DOHH2 (cell line): ENCODE measurements around the gene ABCA9.

Experiments
- H3F3A ChIP-seq: fragments of 200-600 bp; sonication (generic), shearing (Covaris generic); 2 replicates; pipeline ENCODE4 v1.6.0; 2016; ENCODE audit warnings: antibody characterized with exemption, mild to moderate bottlenecking; ENCODE audit not compliant: control insufficient read depth, insufficient read depth
- H3K27ac ChIP-seq: fragments of 200-600 bp; sonication (generic); 2 replicates; pipeline ENCODE4 v1.5.1; 2014; ENCODE audit warnings: low read depth, mild to moderate bottlenecking, low read length, moderate library complexity
- H3K27me3 ChIP-seq: fragments of 200-600 bp; sonication (generic); 2 replicates; pipeline ENCODE4 v1.6.1; 2014; ENCODE audit warnings: mild to moderate bottlenecking, low read length, mixed read lengths; ENCODE audit not compliant: control insufficient read depth
- H3K36me3 ChIP-seq: fragments of 200-600 bp; sonication (generic); 2 replicates; pipeline ENCODE4 v1.6.1; 2014; ENCODE audit warnings: mild to moderate bottlenecking, low read length, moderate library complexity, mixed read lengths; ENCODE audit not compliant: control insufficient read depth
- H3K4me1 ChIP-seq: fragments of 200-600 bp; sonication (generic); 2 replicates; pipeline ENCODE4 v1.6.1; 2014; ENCODE audit warnings: mild to moderate bottlenecking, low read length, mixed read lengths; ENCODE audit not compliant: control insufficient read depth
- H3K4me2 ChIP-seq: fragments of 200-600 bp; sonication (generic); 2 replicates; pipeline ENCODE4 v1.6.0; 2014; ENCODE audit warnings: mild to moderate bottlenecking, low read length, moderate library complexity
- H3K4me3 ChIP-seq: fragments of 200-600 bp; sonication (generic); 2 replicates; pipeline ENCODE4 v1.5.1; 2014; ENCODE audit warnings: mild to moderate bottlenecking, low read length, mixed read lengths
- H3K79me2 ChIP-seq: fragments of 200-600 bp; sonication (generic); 2 replicates; pipeline ENCODE4 v1.6.1; 2014; ENCODE audit warnings: mild to moderate bottlenecking, low read length, mixed read lengths; ENCODE audit not compliant: control insufficient read depth
- H3K9me2 ChIP-seq: fragments of 200-600 bp; sonication (generic); replicated peaks from 2 replicates; pipeline ENCODE4 v1.6.1; 2014; ENCODE audit warnings: mild to moderate bottlenecking, low read length, mixed read lengths; ENCODE audit not compliant: control insufficient read depth
- H3K9me3 ChIP-seq: fragments of 200-600 bp; sonication (generic); 2 replicates; pipeline ENCODE4 v1.6.1; 2014; ENCODE audit warnings: antibody characterized with exemption, low read length, mixed read lengths; ENCODE audit not compliant: control insufficient read depth, insufficient read depth
- H4K20me1 ChIP-seq: fragments of 200-600 bp; sonication (generic); 2 replicates; pipeline ENCODE4 v1.6.0; 2014; ENCODE audit warnings: low read depth, mild to moderate bottlenecking, antibody characterized with exemption, low read length, moderate library complexity; ENCODE audit not compliant: control insufficient read depth, insufficient read depth
- EZH2phosphoT487 ChIP-seq: fragments of 200-600 bp; sonication (generic); IDR thresholded peaks from 2 replicates; pipeline ENCODE4 v1.6.1; 2017; ENCODE audit warnings: borderline replicate concordance, mild to moderate bottlenecking, antibody characterized with exemption, low read length, moderate library complexity, mixed read lengths
- TF ChIP-seq, protein P1 (sequence below): fragments of 200-600 bp; sonication (generic); IDR thresholded peaks from one replicate; pipeline ENCODE4 v1.5.1; 2014; ENCODE audit warnings: antibody characterized with exemption, mild to moderate bottlenecking, low read depth, low read length; ENCODE audit not compliant: poor library complexity, severe bottlenecking

Gene ABCA9

DNA sequence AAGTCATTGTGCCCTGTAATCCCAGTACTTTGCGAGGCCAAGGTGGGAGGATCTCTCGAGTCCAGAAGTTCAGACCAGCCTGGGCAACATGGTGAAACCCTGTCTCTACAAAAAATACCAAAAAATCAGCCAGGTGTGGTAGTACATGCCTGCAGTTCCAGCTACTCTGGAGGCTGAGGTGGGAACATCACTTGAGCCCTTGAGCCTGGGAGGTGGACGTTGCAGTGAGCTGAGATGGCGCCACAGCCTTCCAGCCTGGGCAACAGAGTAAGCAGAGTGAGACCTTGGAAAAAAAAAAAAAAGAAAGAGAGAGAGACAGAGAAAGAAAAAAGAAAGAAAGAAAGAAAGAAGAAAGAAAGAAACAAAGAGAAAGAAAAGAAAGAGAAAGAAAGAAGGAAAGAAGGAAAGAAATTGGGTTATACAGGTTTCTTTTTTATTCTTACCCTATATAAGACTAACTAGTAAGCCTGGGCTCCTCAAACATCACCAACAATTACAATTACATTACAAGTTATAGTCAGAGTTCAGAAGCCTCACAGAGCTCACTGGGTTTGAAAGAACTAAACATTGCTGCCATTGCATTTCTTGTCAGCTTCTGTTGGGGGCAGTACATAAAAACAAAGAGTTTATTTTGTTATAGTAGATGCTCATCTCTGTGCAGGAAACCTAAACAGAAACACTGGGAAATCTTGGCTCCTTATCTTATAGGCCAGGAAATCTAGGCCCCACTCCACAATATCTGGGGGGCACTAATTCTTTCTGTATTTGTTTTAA is 6.7 kb upstream of the ABCA9 start:
- Histone ChIP-seq H3K9me2 (no peaks in the 10 kb centered on the region), H3K4me3 (no peak overlapping the region)
- TF ChIP-seq, protein P1, sequence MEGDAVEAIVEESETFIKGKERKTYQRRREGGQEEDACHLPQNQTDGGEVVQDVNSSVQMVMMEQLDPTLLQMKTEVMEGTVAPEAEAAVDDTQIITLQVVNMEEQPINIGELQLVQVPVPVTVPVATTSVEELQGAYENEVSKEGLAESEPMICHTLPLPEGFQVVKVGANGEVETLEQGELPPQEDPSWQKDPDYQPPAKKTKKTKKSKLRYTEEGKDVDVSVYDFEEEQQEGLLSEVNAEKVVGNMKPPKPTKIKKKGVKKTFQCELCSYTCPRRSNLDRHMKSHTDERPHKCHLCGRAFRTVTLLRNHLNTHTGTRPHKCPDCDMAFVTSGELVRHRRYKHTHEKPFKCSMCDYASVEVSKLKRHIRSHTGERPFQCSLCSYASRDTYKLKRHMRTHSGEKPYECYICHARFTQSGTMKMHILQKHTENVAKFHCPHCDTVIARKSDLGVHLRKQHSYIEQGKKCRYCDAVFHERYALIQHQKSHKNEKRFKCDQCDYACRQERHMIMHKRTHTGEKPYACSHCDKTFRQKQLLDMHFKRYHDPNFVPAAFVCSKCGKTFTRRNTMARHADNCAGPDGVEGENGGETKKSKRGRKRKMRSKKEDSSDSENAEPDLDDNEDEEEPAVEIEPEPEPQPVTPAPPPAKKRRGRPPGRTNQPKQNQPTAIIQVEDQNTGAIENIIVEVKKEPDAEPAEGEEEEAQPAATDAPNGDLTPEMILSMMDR = no peak
- no peak for TF ChIP-seq EZH2phosphoT487

DNA sequence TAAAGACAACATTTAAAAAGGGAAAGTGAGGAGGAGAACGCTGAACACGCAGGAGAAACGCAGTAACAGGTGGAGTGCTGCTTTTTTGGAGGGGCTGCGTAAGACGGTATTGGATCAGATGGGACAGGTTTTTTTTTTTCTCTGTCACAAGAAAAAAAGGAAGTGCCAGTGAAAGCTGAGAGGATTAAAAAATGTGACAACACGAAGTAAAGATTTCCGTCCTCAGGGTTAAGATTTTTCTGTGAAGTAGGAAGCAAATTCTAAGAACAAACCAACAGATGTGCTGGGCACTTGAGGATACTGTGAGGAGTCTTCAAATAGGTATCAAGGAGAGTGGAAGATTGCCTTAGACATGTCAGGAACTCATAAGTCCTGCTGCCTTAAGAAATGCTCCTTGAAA is 5.8 kb upstream of the ABCA9 start:
- Histone ChIP-seq H3K9me3 (no peaks in the 10 kb centered on the region), H3K4me2 (no peak overlapping the region), H3K36me3 (no peaks in the 10 kb centered on the region), H3F3A (no peaks in the 10 kb centered on the region), H3K4me1 (no peaks in the 10 kb centered on the region), H3K27ac (no peak overlapping the region), H3K27me3 (no peaks in the 10 kb centered on the region), H3K9me2 (no peaks in the 10 kb centered on the region), H4K20me1 (no peaks in the 10 kb centered on the region), H3K4me3 (no peak overlapping the region), H3K79me2 (no peaks in the 10 kb centered on the region)
- TF ChIP-seq EZH2phosphoT487 = no peak
- TF ChIP-seq, protein P1 = no peak

More for the DNA sequence above, 6.7 kb upstream of the ABCA9 start:
- Histone ChIP-seq H4K20me1 (no peaks in the 10 kb centered on the region), H3K27me3 (no peaks in the 10 kb centered on the region), H3K36me3 (no peaks in the 10 kb centered on the region), H3K27ac (no peak overlapping the region), H3K4me1 (no peaks in the 10 kb centered on the region), H3K4me2 (no peak overlapping the region), H3F3A (no peaks in the 10 kb centered on the region), H3K79me2 (no peaks in the 10 kb centered on the region), H3K9me3 (no peaks in the 10 kb centered on the region)

DNA sequence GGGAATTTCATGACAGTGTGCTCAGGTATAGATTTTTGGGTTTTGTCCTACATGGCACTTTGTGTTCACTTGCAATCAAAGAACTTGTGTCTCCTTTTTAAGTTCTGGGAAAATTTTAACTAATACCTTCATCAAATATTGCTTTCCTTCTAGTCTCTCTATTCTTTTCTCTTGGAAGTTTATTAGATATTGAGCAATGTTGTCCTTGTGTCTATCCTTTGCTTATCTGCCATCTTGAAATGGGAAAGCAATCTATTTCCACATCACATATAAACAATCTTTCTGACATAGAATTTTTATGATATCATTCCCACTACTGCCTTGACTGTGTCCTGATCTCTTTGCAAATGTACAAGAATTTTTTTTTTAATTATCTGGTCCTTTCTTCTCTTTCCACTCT is 4.4 kb upstream of the ABCA9 start:
- H3K4me2 ChIP-seq = no peak overlapping the region

More for the DNA sequence above, 4.4 kb upstream of the ABCA9 start:
- H3K79me2 ChIP-seq = no peaks in the 10 kb centered on the region
- no peaks in the 10 kb centered on the region for H3K9me3 ChIP-seq
- H3K9me2 ChIP-seq = no peaks in the 10 kb centered on the region
- no peak overlapping the region for H3K4me3 ChIP-seq
- no peaks in the 10 kb centered on the region for H4K20me1 ChIP-seq
- no peaks in the 10 kb centered on the region for H3F3A ChIP-seq
- TF ChIP-seq EZH2phosphoT487 = no peak
- TF ChIP-seq, protein P1 = no peak
- no peaks in the 10 kb centered on the region for H3K4me1 ChIP-seq
- no peaks in the 10 kb centered on the region for H3K36me3 ChIP-seq
- H3K27ac ChIP-seq = no peak overlapping the region
- H3K27me3 ChIP-seq = no peaks in the 10 kb centered on the region; the same call in 1 of the 2 replicates
